GM19238 (cell line): Measurements from ENCODE around the gene KANK2.
"Not testable (repeated sequence)": the region's sequence is repeated elsewhere in the genome, so short reads cannot be mapped to it uniquely, and the experiment has no call there.

Experiments
- DNase-seq: peaks from one replicate; pipeline ENCODE4 v3.0.0; 2011; ENCODE audit warnings: low spot score; ENCODE audit not compliant: insufficient read length

The KANK2 gene

DNA sequence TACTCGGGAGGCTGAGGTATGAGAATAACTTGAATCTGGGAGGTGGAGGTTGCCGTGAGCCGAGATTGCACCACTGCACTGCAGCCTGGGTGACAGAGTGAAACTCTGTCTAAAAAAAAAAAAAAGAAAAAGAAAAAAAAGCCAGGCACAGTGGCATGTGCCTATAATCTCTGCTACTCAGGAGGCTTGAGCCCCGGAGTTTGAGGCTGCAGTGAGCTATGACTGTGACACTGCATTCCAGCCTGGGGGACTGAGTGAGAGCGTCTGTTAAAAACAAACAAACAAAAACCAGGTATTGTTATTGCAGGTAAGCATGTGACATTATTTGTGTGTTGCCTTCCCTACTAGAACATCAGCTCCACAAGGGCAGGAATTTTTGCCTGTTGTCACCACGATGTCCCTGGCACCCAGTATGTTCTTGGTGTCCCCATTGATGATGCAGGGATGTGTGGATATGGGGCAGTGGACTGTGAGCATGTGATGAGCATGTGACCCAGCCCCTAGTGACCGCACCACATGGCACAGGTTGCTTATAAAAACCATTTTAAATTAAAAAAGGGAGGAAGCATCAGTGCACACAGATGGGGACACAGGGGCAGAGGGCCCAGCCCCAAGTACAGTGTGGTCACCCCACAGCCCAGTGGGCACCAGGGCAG is 1.6 kb upstream of the KANK2 start:
- DNase-seq, result no peak

- no peak for DNase-seq
These were observed 810 bp upstream of the KANK2 start for GRCh38 chr19:11198175-11198534.

DNA sequence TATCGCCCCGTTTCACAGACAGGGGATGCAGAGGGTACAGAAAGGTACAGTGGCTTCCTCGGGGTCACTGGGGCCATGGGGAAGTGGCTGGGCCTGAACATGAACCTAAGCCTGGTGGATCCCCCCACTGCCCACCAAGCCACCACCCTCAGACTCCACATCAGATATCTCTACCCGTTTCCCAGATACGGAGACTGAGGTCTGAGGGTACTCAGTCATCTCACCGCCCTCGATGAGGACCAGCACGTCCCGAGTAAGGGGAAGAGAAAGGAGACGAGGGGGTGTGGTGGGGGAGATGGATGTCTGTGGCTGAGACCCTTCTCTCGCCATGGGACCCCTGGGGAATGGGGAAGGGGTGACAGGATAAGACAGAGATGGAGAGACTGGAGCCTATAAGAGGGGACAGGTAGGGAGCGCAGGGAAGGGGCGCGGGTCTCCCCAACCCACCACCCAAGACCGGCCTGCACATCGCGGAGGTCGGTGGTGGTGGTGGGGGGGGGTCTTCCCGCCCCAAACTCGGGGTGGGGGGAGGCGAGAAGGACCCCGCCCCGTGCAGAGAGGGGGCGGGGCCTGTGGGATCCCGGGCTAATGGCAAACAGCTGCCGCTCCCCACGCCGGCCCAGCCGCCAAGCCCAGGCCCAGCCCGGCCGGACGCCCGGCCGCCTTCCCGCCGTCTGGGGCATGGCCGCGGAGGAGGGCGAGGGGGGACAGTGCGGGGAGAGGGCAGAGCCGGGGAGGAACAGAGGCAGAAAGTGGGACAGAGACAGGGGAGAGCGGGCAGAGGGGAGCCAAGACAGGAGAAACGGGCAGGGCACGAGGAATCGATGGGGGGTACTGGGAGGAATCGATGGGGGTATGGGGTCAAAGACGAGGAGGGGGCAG is 698 bp downstream of the KANK2 start:
- no peak for DNase-seq

DNA sequence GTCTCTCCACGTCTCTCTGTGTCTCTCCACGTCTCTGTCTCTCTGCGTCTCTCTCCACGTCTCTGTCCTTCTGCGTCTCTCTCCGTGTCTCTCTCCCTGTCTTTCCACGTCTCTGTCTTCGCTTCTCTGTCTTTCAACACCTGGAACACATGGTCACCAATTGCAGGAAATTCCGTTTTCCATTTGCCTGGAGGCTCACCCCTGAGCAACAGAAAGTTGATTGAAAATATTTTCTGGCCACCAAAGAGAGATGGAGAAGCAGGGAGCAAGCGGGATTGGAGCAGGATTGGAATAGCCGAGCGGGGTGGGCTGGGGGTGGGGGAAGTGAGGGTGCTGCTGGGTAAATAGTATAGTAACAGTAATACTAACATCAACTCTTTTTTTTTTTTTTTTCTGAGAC is 1.7 kb downstream of the KANK2 start:
- no peak for DNase-seq

GRCh38 chr19:11194656-11195558 is 2.4 kb downstream of the KANK2 start:
- peak; percentile 48 for DNase-seq

GRCh38 chr19:11194173-11194572 is 3.2 kb downstream of the KANK2 start:
- no peak for DNase-seq

- DNase-seq, result no peak
These were observed 4.1 kb downstream of the KANK2 start for GRCh38 chr19:11192957-11193939.

GRCh38 chr19:11191934-11192333 is 5.4 kb downstream of the KANK2 start:
- DNase-seq, result no peak

DNA sequence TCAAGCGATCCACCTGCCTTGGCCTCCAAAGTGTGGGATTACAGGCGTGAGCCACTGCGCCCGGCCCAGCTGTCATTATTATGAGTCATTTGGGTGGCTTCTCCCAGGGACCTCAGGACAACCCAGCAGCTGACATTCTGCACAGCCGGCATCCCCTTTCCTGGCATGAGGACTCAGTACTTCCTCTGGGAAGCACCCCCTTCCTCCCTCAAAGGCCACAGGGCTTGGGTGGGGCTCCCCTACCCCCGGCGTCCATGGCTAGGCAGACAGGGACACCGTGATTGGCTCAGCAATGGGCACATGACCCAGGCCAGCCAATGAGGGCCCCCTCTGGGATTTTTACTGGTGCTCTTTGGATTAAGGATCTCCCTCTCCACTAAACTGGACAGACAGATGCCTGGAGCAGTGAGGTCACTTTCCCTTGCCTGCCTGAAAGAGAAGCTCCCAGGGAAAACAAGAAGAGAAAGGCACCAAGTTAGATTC is 6.0 kb downstream of the KANK2 start:
- DNase-seq, result peak; percentile 49

DNA sequence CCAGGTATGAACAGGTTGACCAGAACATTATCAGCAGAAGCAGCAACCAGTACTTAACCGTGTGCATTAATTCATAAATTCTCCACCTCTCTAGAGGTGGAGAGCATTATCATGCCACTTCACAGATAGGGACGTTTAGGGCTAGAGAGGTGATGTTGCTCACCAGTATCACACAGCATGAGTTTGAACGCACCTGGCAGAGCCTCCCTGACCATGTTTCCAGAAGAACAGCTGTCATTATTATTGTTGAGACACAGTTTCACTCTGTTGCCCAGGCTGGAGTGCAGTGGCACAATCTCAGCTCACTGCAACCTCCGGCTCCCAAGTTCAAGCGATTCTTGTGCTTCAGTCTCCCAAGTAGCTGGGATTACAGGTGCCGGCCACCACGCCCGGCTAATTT is 6.8 kb downstream of the KANK2 start:
- no peak for DNase-seq

DNA sequence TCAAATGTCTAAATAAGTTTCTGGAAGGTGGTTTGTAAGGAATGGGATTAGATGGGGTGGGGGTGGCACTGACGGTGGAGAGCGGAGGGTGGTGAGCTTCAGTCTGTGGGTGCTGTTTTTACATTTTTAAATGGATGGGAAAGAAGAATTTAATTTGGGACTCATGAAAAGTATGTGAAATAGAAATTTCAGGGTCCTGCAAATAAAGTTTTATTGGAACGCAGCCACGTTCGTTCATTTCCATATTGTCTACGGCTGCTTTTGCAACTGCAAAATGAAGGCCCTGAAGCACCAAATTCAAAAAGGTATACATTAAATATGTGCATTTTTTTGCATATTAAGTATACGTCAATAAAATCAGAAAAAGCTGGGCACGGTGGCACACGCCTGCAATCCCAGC is 9.9 kb downstream of the KANK2 start:
- no peak for DNase-seq

- no peak for DNase-seq
These were observed 14.4 kb downstream of the KANK2 start for GRCh38 chr19:11182994-11183393.

DNA sequence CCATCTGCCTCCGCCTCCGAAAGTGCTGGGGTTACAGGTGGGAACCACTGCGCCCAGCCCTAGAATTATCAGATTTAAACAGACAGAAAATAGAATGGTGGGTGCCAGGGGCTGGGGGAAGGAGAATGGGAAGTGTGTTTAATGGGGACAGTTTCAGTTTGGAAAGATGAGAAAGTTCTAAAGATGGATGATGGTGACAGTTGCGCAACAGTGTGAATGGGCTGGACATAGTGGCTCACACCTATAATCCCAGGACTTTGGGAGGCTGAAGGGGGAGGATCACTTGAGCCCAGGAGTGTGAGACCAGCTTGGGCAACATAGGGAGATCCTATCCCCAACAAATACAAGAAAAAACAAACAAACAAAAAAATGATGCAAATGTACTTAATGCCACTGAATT is 15.9 kb downstream of the KANK2 start:
- DNase-seq, result no peak

- not testable (repeated sequence) for DNase-seq
These were observed 16.4 kb downstream of the KANK2 start for GRCh38 chr19:11180975-11181374.

DNA sequence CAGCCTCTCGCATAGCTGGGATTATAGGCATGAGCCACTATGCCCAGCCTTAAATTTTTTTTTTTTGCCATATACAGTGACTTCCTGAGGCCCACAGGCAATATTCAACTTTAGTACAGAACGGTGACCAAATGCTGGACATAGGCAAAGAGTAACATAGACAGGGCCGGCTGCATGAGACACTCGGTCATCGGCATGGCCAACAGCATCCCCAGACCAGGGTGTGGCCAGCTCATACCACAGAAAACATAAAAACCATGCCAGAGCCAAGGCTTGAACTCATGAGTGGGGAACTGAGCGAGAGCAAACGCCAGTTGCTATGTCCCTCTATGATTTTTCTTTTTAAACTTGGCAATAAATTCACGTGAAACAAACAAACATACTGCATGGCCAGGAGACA is 17.0 kb downstream of the KANK2 start:
- no peak for DNase-seq

GRCh38 chr19:11179716-11180297 is 17.5 kb downstream of the KANK2 start:
- peak; percentile 69 for DNase-seq

- DNase-seq, result not testable (repeated sequence)
These were observed 18.2 kb downstream of the KANK2 start for GRCh38 chr19:11179145-11179465.

DNA sequence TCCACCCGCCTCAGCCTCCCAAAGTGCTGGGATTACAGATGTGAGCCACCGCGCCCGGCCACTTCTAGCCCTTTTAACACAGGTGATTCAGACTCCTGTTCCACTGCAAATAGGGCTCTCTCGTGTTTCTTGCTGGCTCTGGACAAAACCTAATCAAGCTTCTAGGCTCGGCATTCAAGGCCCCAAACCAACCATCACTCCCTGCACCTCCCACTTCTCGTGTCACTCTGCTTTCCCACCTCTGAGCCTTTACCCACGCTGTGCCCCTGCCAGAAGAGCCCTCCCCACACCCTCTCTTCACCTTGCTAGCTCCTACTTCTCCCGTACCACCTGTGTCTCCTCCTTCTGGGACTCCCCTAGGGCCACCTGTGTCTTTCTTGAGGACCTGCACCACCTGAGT is 19.8 kb downstream of the KANK2 start:
- no peak for DNase-seq

GRCh38 chr19:11176466-11177193 is 20.7 kb downstream of the KANK2 start:
- no peak for DNase-seq

GRCh38 chr19:11175920-11176319 is 21.4 kb downstream of the KANK2 start:
- no peak for DNase-seq
